Skeletal muscle tissue (tissue), 4 donors: Measurements from ENCODE around the gene PHLDB1. TPM values are rescaled to one million over a fixed set of nuclear protein-coding genes. Genes with fewer than 3 reads are reported as not detected.

Source experiments
- H3K27ac ChIP-seq: one replicate; pipeline ENCODE4 v1.7.0; 2013; ENCODE audit warnings: mild to moderate bottlenecking, low read depth, low read length, inconsistent platforms
- H3K27me3 ChIP-seq, 3 donors: one replicate each; pipeline ENCODE4 v1.7.0; 2013; ENCODE audit warnings: low read length in 3 of 3; ENCODE audit not compliant: control insufficient read depth in 3 of 3, insufficient read depth in 3 of 3
- H3K36me3 ChIP-seq, 3 donors: one replicate each; pipeline ENCODE4 v1.7.0; 2013; ENCODE audit warnings: low read length in 3 of 3; ENCODE audit not compliant: control insufficient read depth in 3 of 3, insufficient read depth in 3 of 3
- H3K4me1 ChIP-seq, 3 donors: one replicate each; pipeline ENCODE4 v1.7.0; 2013; ENCODE audit warnings: low read length in 3 of 3, mild to moderate bottlenecking in 3 of 3; ENCODE audit not compliant: control insufficient read depth in 3 of 3, insufficient read depth in 3 of 3
- H3K4me3 ChIP-seq, 3 donors: one replicate each; pipeline ENCODE4 v1.7.0; 2013; ENCODE audit warnings: low read length in 3 of 3
- H3K9ac ChIP-seq, 3 donors: one replicate each; pipeline ENCODE4 v1.7.0; 2013; ENCODE audit warnings: low read length in 3 of 3, mild to moderate bottlenecking in 3 of 3, moderate library complexity in 2 of 3, low read depth in 1 of 3
- H3K9me3 ChIP-seq, 3 donors: one replicate each; pipeline ENCODE4 v1.7.0; 2013; ENCODE audit warnings: low read length in 3 of 3; ENCODE audit not compliant: control insufficient read depth in 3 of 3
- total RNA-seq: library from RNA; depleted of rRNA; stranded (reverse); fragments of >200 nt; gene quantifications from one replicate; pipeline ENCODE4 v1.2.3, GENCODE V29; 2014
- donor health status: Osteomylitis.

PHLDB1 gene
- total RNA-seq, 1 donor from 2014 or later, result 54.8 TPM

GRCh38 chr11:118690553-118691304 is 83.3 kb downstream of the PHLDB1 start:
- Histone ChIP-seq H3K27ac (peak overlapping the region; percentile 65), H3K9ac (peak overlapping the region in 2 of 3 donors; percentile 48 to 77), H3K27me3 (no peaks in the 10 kb centered on the region), H3K4me3 (peak overlapping the region in 2 of 3 donors; percentile 73 to 83), H3K36me3 (no peaks in the 10 kb centered on the region), H3K9me3 (no peaks in the 10 kb centered on the region), H3K4me1 (peaks cover 5 to 16% (median 8%) of the 10 kb centered on the region in 3 donors)

DNA sequence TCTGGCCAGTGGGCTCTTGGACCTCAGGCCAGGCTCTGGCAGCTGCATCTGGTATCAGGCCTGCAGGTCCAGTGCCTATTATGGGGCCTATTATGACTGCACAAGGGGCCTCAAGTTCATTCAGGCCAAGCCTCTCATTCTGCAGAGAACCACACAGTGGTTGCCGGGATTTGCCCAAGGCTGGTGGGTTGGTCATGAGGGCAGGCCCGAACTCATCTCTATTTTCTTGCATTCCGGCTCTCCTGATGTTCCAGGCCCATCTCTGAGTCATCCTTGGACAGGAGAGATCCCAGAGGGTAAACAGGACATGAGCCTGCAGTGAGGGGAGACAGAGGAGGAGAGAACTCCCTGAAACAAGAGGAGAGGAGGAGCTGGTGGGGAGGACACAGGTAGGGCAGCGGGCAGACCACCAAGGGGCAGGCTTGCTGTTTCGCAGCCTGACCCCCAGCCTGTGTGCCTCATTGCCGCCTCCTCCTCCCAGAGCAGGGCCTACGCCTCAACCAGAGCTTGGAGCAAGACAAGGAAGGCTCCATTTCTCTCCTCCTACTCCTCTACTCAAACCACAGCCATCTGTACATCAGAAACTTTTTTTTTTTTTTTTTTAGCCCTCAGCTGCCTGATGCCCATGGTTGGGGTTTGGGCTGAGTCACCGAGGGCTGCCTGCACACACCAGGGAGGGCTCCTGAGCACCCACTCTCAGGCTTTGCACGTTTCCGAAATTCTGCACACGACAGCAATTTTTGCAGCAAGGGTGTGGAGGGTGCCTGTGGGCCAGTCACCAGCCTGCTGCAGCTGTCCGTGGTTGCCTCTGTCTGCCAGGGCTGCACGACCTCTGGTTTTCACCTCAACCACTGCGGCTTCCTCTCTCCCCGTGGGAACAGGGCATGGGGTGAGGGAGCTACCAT is 84.8 kb downstream of the PHLDB1 start:
- H3K4me1 ChIP-seq, result peaks cover 5 to 16% (median 8%) of the 10 kb centered on the region in 3 donors
- no peak overlapping the region for H3K4me3 ChIP-seq
- no peak overlapping the region for H3K9ac ChIP-seq
- no peaks in the 10 kb centered on the region for H3K9me3 ChIP-seq
- no peaks in the 10 kb centered on the region for H3K36me3 ChIP-seq
- no peak overlapping the region for H3K27ac ChIP-seq
- no peaks in the 10 kb centered on the region for H3K27me3 ChIP-seq

DNA sequence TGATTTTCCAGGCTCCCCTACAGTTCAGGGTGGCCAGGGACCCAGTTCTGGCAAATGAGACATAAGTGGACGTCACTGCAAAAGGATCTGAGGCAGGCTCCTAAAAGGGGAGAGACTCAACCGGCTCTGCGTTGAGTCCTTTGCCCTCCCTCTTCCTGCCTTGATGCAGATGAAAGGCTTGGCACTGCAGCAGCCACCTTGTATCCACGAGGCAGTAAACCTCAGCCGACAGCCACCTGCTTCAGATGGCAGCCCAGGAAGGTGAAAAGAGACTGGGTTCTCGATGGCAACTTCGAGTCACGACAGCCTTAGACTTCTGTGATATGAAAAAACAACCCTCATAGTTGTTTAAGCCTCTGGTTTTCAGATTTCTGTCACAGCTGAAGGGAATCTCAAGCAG is 86.8 kb downstream of the PHLDB1 start:
- Histone ChIP-seq H3K27ac (no peak overlapping the region), H3K27me3 (no peaks in the 10 kb centered on the region), H3K4me3 (no peak overlapping the region), H3K4me1 (peaks cover 5 to 15% (median 8%) of the 10 kb centered on the region in 3 donors), H3K9ac (no peak overlapping the region), H3K36me3 (no peaks in the 10 kb centered on the region), H3K9me3 (no peaks in the 10 kb centered on the region)

GRCh38 chr11:118694771-118695170 is 87.4 kb downstream of the PHLDB1 start:
- no peak overlapping the region for H3K9ac ChIP-seq
- no peaks in the 10 kb centered on the region for H3K36me3 ChIP-seq
- no peak overlapping the region for H3K27ac ChIP-seq
- H3K9me3 ChIP-seq, result no peaks in the 10 kb centered on the region
- no peaks in the 10 kb centered on the region for H3K27me3 ChIP-seq
- no peak overlapping the region for H3K4me3 ChIP-seq
- H3K4me1 ChIP-seq, result peaks cover 5 to 10% (median 5%) of the 10 kb centered on the region in 3 donors

- Histone ChIP-seq H3K27me3 (no peaks in the 10 kb centered on the region), H3K27ac (no peak overlapping the region), H3K4me1 (no peaks in the 10 kb centered on the region), H3K9me3 (peaks cover 0 to 2% (median 0%) of the 10 kb centered on the region in 3 donors), H3K4me3 (no peak overlapping the region), H3K9ac (no peak overlapping the region), H3K36me3 (no peaks in the 10 kb centered on the region)
These were observed 89.3 kb downstream of the PHLDB1 start for GRCh38 chr11:118696673-118697226.

DNA sequence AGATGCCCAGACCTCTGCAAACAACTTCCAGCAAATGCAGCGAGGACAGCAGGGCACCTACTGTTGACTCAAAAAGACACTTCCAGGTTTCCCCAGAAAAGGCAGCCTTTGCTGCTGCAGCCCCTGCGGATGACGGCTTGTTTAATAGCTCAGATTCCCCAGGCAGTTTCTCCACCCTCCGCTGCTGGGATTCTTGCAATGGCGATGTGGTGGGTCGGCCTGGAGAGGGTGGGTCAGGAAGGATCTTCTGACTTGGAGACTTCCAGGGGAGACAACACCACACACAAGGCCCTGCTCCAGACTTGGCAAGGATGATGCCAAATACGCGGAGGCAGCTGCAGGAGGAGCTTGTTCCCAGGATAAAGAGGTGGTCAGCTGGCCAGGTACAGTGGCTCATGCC is 89.9 kb downstream of the PHLDB1 start:
- H3K4me1 ChIP-seq, result no peaks in the 10 kb centered on the region
- no peaks in the 10 kb centered on the region for H3K27me3 ChIP-seq
- H3K36me3 ChIP-seq, result no peaks in the 10 kb centered on the region
- no peak overlapping the region for H3K27ac ChIP-seq
- H3K4me3 ChIP-seq, result no peak overlapping the region
- no peak overlapping the region for H3K9ac ChIP-seq
- H3K9me3 ChIP-seq, result peaks cover 0 to 2% (median 0%) of the 10 kb centered on the region in 3 donors

- no peaks in the 10 kb centered on the region for H3K36me3 ChIP-seq
- no peaks in the 10 kb centered on the region for H3K27me3 ChIP-seq
- H3K4me3 ChIP-seq, result no peak overlapping the region
- peaks cover 0 to 2% (median 0%) of the 10 kb centered on the region in 3 donors for H3K9me3 ChIP-seq
- no peak overlapping the region for H3K9ac ChIP-seq
- H3K27ac ChIP-seq, result no peak overlapping the region
- H3K4me1 ChIP-seq, result no peaks in the 10 kb centered on the region
These were observed 92.2 kb downstream of the PHLDB1 start for GRCh38 chr11:118699506-118700220.

GRCh38 chr11:118703563-118704106 is 96.2 kb downstream of the PHLDB1 start:
- peaks cover 0 to 2% (median 0%) of the 10 kb centered on the region in 3 donors for H3K9me3 ChIP-seq
- no peaks in the 10 kb centered on the region for H3K36me3 ChIP-seq
- H3K4me3 ChIP-seq, result no peak overlapping the region
- H3K27me3 ChIP-seq, result no peaks in the 10 kb centered on the region
- no peak overlapping the region for H3K27ac ChIP-seq
- H3K4me1 ChIP-seq, result no peaks in the 10 kb centered on the region
- no peak overlapping the region for H3K9ac ChIP-seq

DNA sequence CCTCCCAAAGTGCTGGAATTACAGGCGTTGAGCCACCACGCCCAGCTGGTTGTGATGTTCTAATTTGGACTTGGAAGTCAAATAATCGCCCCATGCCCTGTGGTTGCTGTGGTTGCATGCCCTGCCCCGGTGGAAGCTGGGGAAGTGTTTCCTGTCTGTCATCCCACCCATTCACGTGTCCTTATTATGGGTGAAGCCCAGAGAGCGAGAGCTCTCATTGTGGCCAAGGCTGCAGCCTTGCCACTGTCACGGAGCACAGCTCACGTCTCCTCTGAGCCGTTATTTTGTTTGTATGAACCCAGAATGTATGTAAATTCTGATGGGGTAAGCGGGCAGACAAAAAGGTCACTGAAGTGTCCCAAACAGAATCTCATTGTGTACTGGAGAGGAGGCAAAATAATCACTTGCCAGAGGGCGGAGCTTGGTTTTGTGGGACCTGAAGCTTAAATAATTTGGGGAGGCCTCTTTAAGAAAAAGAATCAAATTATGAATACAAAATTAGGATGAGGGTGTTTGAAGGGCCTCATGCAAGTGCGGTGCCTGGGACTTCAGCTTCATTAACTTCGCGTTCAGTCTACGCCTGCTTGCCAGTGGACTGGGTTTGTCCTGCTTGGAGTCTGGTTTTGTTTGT is 97.8 kb downstream of the PHLDB1 start:
- H3K27me3 ChIP-seq, result no peaks in the 10 kb centered on the region
- H3K9ac ChIP-seq, result no peak overlapping the region
- peaks cover 0 to 2% (median 0%) of the 10 kb centered on the region in 3 donors for H3K9me3 ChIP-seq
- no peaks in the 10 kb centered on the region for H3K4me1 ChIP-seq
- H3K4me3 ChIP-seq, result no peak overlapping the region
- H3K27ac ChIP-seq, result no peak overlapping the region
- no peaks in the 10 kb centered on the region for H3K36me3 ChIP-seq
